Adrenal gland (tissue), 12 donors: ENCODE results near the gene PHACTR3. TPM values are rescaled to one million over a fixed set of nuclear protein-coding genes. Genes with fewer than 3 reads are reported as not detected.

Experiments
- DNase-seq, 7 donors: peaks; one replicate each; pipeline ENCODE4 v3.0.0-alpha.2; 2019 to 2020
- H3K27ac ChIP-seq, 5 donors: fragments of 200-600 bp; sonication (generic) in 4 of 5; 1 replicate in 3 of 5; 2 replicates in 2 of 5; pipeline versions ENCODE4 v1.5.1 to v1.8.0; 2016 to 2020; ENCODE audit warnings: mild to moderate bottlenecking in 1 of 5
- H3K27me3 ChIP-seq: fragments of 200-600 bp; 2 replicates; pipeline ENCODE4 v1.8.0; 2021
- H3K36me3 ChIP-seq, 2 donors: fragments of 200-600 bp; replicated peaks in 1 of 2; 1 replicate in 1 of 2; 2 replicates in 1 of 2; pipeline versions ENCODE4 v1.5.1 to v1.8.0; 2018 to 2022
- H3K4me1 ChIP-seq, 2 donors: fragments of 200-600 bp; replicated peaks in 1 of 2; 1 replicate in 1 of 2; 2 replicates in 1 of 2; pipeline versions ENCODE4 v1.5.1 to v1.8.0; 2018 to 2021
- H3K4me3 ChIP-seq, 4 donors: fragments of 200-600 bp; sonication (generic) in 3 of 4; one replicate each; pipeline ENCODE4 v1.5.1; 2016 to 2018
- H3K9me3 ChIP-seq, 3 donors: fragments of 200-600 bp; sonication (generic) in 1 of 3; replicated peaks in 1 of 3; 1 replicate in 2 of 3; 2 replicates in 1 of 3; pipeline versions ENCODE4 v1.5.1 to v1.8.0; 2016 to 2021
- CTCF ChIP-seq, 6 experiments: fragments of 450-650 bp in 4 of 6; fragments of 200-600 bp in 2 of 6; sonication (generic) in 1 of 6; IDR thresholded peaks; 1 replicate in 5 of 6; 2 replicates in 1 of 6; pipeline versions ENCODE4 v1.5.1 to v1.8.0; 2016 to 2021; ENCODE audit warnings: antibody characterized with exemption in 6 of 6, mild to moderate bottlenecking in 2 of 6, moderate library complexity in 1 of 6
- POLR2A ChIP-seq, 2 donors: fragments of 450-650 bp; IDR thresholded peaks; one replicate each; pipeline ENCODE4 v1.6.1; 2017; ENCODE audit warnings: antibody characterized with exemption in 2 of 2, mild to moderate bottlenecking in 2 of 2, moderate library complexity in 1 of 2
- WGBS, 4 donors: extraction: QIAGEN DNeasy Blood & Tissue Kit in 2 of 4; methylation state at CpG; one replicate each; pipeline versions ENCODE4 v1.1.5 to v1.1.7; 2013 to 2017; 5-methylcytosine and 5-hydroxymethylcytosine counted together
- intact Hi-C, 2 donors: fragments of 100-400 bp; cut with DNase I; formaldehyde crosslinking; loops; one replicate each; pipeline versions ENCODE4 v1.14.1 to v1.15.0; 2022 to 2023
- polyA plus RNA-seq, 3 donors: library from polyadenylated mRNA; stranded (reverse); fragments of 200-250 nt in 2 of 3; fragments of 350-450 nt in 1 of 3; fragmentation: Illumina TruSeq in 1 of 3; extraction: RNeasy Lipid Tissue Mini Kit (QIAGEN cat#74804) in 1 of 3; gene quantifications; one replicate each; pipeline ENCODE4 v1.2.3, GENCODE V29; 2013 to 2014
- total RNA-seq, 9 donors: library from RNA; depleted of rRNA in 4 of 9; stranded (reverse); fragments of >200 nt in 4 of 9; fragments of 120-200 nt in 1 of 9; fragmentation: NEBNext Ultra II Directional in 1 of 9; extraction: Animal tissue kit (Norgen Biotek cat#: 25700) in 1 of 9; gene quantifications; one replicate each; pipeline versions ENCODE4 v1.1.0 to v1.2.4, GENCODE V29; 2013 to 2023
- donor health status: healthy with polysubstance abuse.
- donor health status: Bipolar disorder and iron deficiency.
- donor health status: DM: yes; HTN: yes; CAD: no.
- donor health status: DM: no; HTN: no; CAD: no.
- donor health status: DM: no; HTN: no; CAD: no.
- donor health status: DM: yes; HTN: yes; CAD: no.

PHACTR3 gene
- total and polyA plus RNA-seq, 12 donors: 0.17 to 4.5 (median 0.81) TPM

DNA sequence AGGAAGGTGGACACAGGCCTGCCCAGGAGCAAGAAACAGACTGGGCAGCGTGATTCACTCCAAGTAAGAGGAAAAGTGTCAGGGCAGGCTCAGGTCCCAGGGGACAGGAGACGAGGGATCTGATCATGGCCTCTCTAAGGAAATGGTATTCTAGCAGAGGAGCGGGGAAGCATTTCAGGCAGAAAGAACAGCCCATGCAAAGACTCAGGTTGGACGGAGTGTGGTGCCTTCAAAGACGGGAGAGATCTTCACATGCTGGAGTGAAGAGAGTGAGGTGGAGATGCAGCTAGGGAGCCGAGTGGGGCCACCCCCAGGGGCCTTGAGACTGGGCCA is 168.0 kb downstream of the PHACTR3 start:
- DNase-seq: no peak
- intact Hi-C loops: no loop called here
- Histone ChIP-seq H3K9me3 (no peaks in the 10 kb centered on the region), H3K36me3 (no peaks in the 10 kb centered on the region), H3K4me1 (no peaks in the 10 kb centered on the region), H3K4me3 (no peak overlapping the region), H3K27ac (no peak overlapping the region), H3K27me3 (no peaks in the 10 kb centered on the region)
- 59 to 76% (median 72%) methylated on average over 5 to 6 of the region's 6 CpGs for WGBS, 4 donors
- TF ChIP-seq POLR2A (IDR thresholded peaks at IDR 0.05) (no peak), CTCF (IDR thresholded peaks at IDR 0.05) (no peak)

DNA sequence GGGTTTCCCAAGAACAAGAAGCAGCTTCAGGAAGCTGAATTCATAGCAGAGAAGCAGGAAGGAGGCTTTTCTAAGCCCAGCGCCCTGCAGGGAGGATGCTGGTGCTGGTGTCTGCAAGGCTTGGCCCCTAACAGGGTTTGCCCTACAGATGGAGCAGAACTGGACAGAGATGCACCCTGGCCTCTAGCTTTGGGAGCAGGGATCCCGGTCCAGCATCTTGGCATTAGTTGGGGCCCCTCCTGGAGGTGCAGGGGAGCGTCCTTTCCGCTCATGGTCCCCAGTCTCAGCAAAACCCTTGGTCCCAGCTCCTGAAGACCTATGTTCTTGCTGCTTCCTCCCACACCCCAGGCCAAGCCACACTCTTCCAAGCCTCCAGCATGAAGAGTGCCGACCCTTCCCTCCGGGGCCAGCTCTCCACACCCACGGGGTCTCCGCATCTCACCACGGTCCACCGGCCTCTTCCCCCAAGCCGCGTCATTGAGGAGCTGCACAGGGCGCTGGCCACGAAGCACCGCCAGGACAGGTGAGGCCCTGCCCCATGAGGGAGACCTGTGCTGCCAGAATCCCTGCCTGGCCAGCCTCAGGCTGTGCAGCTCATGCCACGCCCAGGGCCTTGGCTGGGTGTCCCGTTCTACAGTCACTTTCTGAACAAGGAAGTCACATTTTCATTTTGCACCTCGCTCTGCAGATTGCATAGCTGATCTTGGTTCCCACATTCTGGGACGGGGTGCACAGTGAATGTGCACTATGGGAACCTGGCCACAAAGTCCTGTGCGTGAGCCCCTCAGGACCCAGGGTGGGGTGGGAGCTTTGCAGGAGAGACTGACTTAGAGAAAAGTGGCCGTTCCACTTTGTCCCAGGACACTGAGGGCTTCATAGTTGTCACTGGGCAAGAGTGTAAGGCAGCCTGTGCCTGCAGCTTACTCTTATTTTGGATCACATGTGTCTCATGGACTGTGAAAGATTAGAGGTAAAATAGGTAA is 168.9 kb downstream of the PHACTR3 start:
- WGBS, 4 donors: 82 to 91% (median 86%) methylated on average over 18 to 21 of the region's 21 CpGs
- no peak for DNase-seq

GRCh38 chr20:59774204-59774641 is 169.9 kb downstream of the PHACTR3 start:
- Histone ChIP-seq H3K9me3 (no peaks in the 10 kb centered on the region), H3K27me3 (no peaks in the 10 kb centered on the region), H3K36me3 (no peaks in the 10 kb centered on the region), H3K27ac (no peak overlapping the region), H3K4me1 (no peaks in the 10 kb centered on the region), H3K4me3 (no peak overlapping the region)
- DNase-seq: no peak
- TF ChIP-seq CTCF (IDR thresholded peaks at IDR 0.05) (no peak), POLR2A (IDR thresholded peaks at IDR 0.05) (no peak)
- intact Hi-C loops: no loop called here
- WGBS, 4 donors: 69 to 76% (median 72%) methylated on average over 17 of the region's 17 CpGs

More for the DNA sequence above, 168.9 kb downstream of the PHACTR3 start:
- Histone ChIP-seq H3K9me3 (no peaks in the 10 kb centered on the region), H3K27ac (no peak overlapping the region), H3K27me3 (no peaks in the 10 kb centered on the region), H3K36me3 (no peaks in the 10 kb centered on the region), H3K4me3 (no peak overlapping the region), H3K4me1 (no peaks in the 10 kb centered on the region)
- intact Hi-C loops: no loop called here
- no peak for TF ChIP-seq POLR2A (IDR thresholded peaks at IDR 0.05)
- TF ChIP-seq CTCF (IDR thresholded peaks at IDR 0.05): no peak

DNA sequence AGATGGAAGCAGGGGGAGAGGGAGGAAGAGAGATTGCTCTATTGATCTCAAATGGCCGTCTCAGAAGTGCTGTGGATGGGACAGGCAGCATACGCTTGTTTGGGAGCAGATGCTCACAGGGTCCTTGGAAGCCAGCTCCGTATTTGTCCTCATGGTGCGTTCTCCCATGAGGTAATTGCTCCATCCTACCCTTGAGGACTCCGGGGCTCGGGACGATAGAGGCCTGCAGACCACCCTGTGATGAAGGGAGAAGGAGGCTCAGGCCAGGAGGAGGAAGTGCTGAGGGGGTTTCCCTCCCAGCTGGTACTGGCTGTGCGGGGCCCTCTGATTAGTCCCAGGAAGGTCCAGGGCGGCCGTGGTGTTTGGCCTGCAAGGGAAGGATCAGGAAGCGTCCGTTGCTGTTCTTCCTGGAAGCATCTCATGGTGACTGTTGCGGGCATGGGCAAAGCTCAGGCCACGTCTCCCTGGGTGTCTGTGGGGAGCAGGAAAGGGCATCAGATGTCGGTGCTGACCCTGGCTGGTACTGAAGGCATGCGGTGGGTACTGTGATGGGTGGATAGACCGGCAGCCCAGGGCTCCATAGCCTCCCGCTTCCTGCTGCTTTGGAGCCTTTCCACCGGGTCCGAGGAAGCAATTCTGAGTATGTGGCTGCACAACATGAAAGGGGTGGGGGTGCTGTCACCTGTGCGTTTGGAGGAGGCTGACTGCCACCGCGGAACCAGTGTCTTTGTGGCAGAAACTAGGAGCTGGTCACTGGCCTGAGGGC is 170.8 kb downstream of the PHACTR3 start:
- no peak overlapping the region for H3K27ac ChIP-seq
- 70 to 73% (median 70%) methylated on average over 14 to 23 of the region's 23 CpGs for WGBS, 4 donors
- peak in 2 of 7 donors; percentile 5 to 28 for DNase-seq
- intact Hi-C loops: no loop called here
- no peak overlapping the region for H3K4me3 ChIP-seq
- no peaks in the 10 kb centered on the region for H3K4me1 ChIP-seq
- no peaks in the 10 kb centered on the region for H3K36me3 ChIP-seq
- no peaks in the 10 kb centered on the region for H3K27me3 ChIP-seq
- no peaks in the 10 kb centered on the region for H3K9me3 ChIP-seq
- no peak for TF ChIP-seq POLR2A (IDR thresholded peaks at IDR 0.05)
- no peak for TF ChIP-seq CTCF (IDR thresholded peaks at IDR 0.05)
